NCI-H524 (cell line): ENCODE results near the gene PPT1.
A peak's percentile ranks its signal among the peaks of the same experiment; 100 is the strongest.
"Not testable (repeated sequence)": the region's sequence is repeated elsewhere in the genome, so short reads cannot be mapped to it uniquely, and the experiment has no call there.

Experiments used
- DNase-seq, 2 experiments: peaks; one replicate each; lab custom pipeline; 2025; lab: John Stamatoyannopoulos, UW

Gene PPT1

DNA sequence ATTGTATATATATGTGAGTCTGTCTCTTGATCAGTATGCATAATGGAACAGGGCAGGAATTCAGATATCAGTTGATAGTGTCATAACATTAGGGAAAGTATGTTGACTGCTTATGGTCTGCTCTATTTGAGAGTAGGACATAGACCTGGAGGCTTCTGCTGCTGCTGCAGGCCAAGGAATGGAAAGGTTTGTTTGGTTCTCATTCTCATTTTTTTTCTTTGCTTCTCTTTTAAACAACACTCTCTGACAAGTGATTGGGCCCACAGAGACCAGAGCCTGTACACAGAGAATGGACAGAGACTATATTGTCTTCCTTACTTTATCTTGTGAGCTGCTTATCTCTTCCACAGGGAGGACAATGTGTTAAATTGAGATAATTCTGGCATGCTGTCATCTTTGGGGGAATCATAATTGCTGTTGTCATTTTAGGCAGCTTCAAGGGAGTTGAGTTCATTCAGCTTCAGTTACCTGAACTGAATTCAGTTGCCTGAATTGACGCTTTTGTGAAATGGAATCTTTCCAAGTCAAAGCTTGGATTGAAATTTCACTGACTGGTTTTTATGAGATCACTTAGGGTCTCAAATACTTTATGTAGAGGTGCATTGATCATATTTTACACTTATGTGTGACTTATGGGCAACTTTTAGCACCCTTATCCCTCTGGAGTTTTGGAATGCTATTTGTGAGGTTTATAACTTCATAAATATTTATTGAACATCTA, 39.6 kb downstream of the PPT1 start:
- no peak for DNase-seq

DNA sequence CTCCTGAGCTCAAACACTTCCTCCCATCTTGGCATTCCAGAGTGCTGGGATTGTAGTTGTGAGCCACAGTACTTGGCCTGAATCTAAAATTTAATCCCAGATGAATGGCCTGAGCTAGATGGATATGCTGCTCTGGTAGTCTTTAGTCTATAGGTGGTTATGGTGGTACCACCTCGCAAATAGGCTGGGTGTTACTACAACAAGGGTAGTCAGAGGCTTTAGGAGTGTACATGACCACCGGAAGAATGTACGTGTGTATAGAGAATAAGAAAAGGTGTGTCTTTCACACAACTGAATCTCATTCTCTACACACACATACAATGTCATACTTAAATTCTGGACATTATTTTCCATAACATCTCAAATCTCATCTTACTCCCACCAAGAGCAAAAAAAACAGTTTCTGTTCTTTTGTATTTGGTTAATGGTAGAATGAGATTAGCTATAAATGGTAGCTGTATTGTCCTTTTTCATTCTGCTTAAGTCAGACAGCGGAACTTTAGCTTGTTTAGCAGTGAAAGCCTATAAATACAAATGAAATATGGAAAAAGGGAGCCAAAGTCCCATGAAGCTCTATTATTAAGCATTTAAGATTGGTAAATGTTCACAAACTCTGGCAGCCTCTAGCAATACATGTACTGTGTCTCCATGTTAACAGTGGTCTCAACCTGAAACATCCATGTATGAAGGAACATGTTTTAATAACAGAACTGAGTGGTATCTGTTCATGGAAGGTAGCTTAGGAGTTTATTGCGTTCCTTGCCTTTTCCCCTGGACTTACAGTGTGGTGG, 40.3 kb downstream of the PPT1 start:
- no peak for DNase-seq

DNA sequence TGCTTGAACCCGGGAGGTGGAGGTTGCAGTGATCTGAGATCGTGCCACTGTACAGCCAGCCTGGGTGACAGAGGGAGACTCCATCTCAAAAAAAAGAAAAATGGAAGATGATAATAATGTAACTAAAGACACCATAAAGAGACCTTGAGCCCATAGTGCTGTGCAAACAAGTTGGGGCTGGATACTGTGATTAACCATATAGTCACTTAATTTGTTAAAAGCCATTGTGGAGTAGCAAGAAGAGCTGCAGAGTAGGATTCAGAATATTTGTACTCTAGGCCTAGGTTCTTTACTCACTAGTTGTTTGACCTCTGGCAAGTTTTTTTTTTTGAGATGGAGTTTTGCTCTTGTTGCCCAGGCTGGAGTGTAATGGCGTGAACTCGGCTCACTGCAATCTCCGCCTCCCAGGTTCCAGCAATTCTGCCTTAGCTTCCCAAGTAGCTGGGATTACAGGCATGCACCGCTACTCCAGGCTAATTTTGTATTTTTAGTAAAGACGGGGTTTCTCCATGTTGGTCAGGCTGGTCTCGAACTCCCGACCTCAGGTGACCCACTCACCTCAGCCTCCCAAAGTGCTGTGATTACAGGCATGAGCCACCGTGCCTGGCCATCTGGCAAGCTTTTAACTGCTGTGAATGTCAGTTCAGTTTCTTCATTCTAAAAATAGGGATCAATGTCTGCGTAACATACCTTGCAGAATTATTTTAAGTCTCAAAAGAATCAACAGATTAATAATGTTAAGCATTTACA, 43.7 kb downstream of the PPT1 start:
- no peak for DNase-seq

DNA sequence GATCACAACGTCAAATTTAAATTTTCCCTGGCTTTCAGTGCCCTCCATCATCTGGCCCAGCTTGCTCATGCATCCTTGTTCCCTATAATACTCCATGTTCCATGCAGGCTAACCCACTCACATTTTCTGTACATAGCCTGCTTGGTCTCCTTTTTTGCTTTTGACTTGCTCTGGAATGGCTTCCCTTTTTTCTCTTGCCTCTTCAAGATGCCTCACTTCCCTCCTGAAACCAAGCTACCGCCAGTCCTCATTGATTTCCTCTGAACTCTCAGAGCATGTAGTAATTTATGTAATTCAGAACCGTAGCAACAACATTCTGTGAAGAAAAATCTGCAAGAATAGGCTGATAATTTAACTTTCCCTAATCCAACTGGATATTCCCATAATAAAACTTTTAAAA, 46.2 kb downstream of the PPT1 start:
- no peak for DNase-seq

DNA sequence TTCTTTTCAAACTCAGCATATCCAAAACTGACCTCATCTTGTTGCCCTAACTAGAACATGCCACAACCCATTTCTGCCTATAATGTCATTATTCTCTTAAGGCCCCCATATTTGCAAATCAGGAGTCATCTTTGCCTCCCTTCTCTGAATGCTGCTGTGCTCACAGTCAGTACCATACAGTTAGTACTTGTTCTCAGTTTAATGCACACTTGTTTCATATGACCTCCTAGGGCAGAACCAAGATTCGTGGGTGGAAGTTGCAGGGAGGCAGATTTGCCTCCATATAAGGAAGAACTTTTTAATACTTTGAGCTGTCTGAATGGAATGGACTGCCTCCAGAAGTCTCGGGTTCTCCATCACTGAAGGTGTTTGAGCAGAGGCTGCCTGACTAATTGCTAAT, 47.3 kb downstream of the PPT1 start:
- DNase-seq: no peak

DNA sequence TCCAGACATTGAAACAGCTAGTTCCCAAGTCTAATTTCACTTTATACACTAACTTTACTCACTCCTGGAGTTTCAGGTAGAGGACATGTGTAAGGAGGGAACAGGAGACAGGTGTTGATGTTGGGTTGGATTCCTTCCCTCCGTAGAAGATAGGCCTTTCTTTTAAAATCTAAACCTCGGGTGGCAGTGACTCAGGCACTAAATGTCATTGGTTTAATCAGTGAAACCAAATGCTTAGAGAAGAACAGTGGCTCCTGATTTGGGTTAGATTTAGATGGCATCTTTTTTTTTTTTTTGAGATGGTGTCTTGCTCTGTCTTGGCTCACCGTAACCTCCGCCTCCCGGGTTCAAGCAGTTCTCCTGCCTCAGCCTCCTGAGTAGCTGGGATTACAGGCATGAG, 49.3 kb downstream of the PPT1 start:
- DNase-seq: no peak

DNA sequence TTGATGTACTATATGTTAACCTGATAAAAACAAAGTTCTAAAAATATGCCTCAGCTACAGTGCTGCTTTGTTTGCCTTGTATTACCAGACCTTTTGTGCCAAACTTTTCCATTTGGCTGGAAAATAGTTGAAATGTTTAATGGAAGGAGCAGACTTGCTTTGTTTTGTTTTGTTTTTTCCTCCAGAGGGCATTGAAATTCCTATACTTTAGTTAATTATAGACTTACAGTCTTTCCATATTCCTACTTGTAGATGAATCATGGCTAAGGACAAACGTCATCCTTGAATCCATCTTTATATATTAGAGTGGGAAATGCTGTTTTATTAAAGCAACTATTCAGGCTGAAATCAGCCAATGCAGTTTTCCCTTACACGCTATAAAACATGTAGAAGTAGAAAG, 49.8 kb downstream of the PPT1 start:
- DNase-seq: no peak

DNA sequence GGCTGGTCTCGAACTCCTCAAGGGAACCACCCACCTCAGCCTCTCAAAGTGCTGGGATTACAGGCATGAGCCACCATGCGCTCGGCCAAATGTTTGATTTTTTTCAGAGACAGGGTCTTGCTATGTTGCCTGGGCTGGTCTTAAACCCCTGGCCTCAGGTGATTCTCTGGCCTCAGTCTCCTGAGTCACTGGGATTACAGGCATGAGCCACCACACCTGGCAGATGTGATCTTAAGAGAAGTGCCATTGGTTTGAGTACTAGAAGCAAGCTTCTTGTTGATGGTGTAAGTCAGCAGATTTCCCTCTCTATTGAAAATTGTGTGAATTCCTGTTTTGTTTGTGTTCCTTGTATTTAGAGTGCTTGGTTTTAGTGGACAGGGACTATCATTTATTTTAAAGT, 51.3 kb downstream of the PPT1 start:
- DNase-seq: no peak

DNA sequence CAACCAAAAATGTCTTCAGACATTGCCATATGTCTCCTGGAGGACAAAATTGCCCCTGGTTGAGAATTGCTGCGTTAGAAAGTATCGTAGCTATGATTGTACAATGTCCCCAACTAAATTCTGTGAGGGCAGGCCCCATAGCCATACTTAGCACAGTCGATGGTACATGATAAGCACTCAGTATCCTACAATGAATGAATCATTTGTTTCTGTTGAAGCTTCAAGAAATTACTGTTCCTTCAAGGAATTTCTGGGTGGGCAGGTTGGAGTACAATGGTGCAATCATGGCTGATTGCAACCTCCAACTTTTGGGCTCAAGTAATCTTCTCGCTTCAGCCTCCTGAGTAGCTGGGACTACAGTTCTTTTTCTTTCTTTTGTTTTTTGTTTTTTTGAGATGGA, 51.9 kb downstream of the PPT1 start:
- DNase-seq: no peak

DNA sequence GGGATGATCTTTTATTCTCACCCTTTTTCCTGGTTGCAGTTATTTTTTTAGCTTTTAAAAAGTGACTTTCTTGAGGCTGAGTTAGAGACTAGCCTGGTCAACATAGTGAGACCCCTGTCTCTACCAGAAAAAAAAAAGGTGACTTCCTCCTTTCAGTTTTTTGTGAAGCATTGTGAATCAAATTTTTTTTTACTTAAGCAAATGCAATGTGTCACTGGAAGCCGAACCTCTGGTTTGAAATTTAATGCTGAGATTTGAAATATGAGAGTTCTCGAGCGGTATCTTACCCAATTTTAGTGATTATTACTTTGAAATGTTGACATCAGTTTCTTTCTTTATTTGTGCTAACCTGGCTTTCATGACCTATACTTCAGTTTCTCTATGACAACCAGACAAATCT, 52.9 kb downstream of the PPT1 start:
- no peak for DNase-seq

DNA sequence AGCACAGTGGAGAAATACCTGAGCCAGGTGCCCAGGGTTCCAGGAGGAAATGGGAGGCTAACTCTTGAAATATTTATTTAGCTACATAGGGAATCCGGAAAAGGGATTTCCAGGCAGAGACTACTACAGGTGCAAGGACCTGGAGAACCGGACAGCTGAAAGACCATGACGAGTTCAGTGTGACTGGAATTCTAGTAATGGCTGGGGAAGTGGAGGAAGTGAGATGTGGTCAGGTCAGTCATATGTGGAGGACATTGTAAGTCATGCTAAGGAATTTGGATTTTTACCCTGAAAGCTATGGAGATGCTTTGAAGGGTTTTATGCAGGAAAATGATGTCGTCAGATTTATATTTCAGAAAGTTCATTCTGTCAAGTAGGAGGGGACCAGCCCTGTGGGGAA, 54.7 kb downstream of the PPT1 start:
- DNase-seq: no peak

DNA sequence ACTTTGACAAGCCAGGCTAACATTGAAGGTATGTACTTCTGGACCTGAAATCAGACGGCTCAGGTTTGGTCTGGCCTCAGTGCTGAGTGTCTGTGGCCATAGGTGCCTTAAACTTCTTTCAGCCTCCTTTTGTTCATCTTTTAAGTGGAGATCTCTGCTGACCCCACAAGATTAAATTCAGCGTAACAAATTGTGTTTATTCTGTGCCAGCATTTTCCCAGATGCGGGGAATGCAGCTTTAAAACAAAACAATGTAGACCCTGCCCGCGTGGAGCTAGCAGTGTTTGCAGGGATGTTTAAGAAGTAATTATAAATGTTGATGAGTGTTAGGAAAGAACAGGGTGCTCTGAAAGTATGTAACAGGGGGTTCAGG, 55.6 kb downstream of the PPT1 start:
- no peak for DNase-seq

DNA sequence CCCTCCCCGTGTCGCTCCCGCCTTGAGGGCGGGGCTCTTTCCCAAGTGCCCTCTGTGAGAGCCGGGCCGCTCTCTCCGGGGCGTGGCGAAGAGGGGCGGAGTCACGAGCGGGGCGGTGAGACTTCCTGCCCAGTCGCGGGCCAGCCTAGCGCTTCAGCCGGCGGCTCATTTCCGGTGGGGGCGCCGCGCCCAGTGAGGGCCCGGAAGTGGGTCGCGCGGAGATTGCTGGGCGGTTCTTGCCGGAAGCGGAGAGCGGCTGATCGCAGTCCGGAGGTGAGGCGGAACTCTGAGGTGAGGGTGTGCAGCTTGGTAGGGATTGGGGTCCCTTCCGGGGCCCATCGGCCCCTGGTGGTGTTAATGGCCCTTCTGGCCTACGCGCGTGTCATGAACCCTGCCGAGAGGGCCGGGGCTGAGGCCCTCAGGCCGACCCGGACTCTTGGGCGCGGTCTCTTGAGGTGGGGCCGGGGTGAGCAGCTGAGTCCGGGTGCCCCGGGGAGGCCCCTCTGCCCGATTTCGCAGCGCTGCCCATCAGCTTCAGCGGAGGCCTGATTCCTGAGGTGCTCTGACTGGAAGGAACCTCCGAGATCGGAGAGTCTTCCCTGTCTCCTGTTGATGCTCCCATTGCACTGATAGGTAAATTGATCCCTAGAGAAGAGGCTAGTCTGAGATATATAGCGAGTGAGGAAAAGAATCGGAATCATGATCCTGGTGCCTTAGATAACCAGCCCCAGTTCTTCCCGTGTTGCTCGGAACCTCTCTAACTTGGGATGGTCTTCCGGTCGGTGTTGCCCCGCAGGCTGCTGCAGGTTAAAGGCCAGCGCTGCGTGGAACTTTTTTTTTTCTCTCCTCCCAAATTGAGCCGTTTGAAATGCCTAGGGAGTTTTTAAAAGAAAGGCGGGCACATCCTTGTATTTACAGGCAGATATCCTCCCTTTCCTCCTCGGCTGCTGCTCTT, 56.3 kb downstream of the PPT1 start, which contains the start of gene CAP1:
Gene CAP1 (plus strand): TSS at position 219 of the 955 bp plus-strand sequence. CDS start 18,618 bp downstream, outside the sequence.
- DNase-seq: peak; percentile 96 to 97

DNA sequence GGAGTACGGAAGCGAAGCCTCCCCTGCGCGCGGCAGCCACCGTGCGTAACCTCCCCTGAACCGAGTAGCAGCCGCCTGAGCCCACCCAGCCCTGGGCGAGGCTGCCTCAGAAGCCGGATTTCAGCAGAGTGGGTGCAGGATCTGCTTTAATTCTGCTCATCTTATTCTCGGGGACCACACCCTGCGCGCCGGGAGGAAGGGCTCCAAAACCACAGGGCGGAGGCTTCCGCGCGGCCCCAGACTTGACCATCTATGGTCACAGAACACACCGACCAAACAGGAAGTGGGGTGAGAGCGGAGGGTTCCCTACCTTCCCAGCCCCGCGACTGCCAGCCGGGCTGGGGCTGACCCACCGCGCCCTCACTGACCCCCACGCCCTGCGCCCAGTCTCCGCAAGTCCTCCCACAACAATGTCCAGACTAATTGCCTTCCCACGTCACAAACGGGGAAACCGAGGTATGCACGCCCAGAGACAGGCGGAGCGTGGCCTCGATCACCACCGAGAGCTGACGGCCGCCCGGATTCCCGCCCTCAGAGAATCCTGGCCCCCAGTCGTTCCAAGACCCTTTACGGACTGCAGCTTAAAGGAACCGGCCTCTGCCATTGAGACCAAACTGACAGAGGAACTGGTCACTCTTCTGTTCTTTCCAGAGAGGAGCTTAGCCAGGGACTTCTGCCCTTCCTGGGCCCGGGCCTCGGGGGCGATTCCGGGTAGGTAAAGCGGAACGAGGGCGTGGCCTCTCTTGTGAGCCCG, 57.1 kb downstream of the PPT1 start:
- DNase-seq: peak; percentile 33 to 59

DNA sequence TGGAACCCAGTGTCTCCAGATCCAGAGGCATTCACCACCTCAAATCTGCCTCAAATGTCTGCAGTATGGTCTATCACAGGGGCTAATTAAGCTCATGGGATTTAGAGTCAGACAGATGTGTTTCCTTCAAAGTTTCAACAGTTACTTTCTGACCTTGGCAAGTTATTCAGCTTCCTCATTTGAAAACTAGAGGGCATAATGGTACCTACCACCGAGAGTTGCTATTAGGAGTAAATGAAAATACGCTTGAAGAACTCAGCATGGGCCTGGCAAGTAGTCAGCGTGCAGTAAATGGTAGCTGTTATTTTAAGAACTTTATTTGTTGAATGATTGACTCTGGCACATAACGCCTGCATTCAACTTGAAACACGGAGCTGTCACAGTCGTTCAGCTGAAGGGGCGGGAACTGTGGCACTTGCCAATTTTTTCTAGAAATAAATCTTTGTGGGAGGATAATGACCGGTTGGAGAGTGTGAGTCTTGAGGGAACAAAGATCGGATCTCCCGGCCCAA, 57.8 kb downstream of the PPT1 start:
- peak in 1 of 2 experiments; percentile 19 for DNase-seq

DNA sequence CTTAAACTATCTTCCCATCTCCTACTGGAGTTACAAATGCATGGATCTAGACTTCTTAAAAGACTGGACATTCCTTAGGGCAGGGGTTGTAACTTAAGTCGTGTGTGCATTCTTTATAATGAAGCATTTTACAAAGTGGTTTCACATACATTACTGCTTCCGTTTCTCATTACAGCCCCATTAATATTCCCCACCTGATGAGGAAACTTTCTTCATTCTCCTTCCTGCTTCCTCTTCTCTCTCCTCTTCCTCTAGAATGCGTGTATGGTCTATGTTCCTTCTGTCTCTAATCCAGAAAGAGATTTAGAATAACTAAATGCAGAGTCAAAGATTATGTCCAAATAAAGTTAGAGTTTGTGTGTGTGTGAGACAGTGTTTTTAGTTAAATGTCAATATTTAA, 58.4 kb downstream of the PPT1 start:
- DNase-seq: no peak

DNA sequence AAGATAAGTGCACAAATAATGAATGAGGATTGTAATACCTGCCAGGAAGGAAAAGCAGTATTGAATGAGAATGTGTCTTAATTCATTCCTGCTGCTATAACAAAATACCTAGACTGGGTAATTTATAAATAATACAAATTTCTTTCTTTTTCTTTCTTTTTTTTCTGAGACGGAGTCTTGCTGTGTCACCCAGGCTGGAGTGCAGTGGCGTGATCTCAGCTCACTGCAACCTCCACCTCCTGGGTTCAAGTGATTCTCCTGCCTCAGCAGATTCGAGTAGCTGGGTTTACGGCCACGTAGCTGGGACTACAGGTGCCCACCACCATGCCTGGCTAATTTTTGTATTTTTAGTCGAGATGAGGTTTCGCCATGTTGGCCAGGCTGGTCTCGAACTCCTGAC, 59.8 kb downstream of the PPT1 start:
- not testable (repeated sequence) for DNase-seq

DNA sequence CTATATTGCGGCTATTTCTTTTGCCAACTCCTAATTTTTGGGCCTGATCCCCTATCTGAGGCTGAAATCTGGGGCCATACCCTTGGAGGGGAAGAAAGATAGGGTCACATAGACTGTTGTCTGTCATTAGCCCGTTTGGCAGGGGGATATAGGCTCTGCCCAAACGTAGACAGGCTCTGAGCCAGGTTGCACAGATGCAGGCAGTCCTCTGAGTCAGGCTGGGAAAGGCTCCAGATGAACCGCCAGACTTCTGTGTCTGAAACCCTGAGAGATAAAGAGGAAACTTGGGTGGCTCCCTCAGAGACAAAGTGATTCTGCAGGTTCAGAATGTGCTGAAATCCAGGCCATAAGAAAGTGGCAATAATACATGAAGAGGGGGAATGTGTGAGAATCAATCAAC, 60.5 kb downstream of the PPT1 start:
- DNase-seq: no peak

DNA sequence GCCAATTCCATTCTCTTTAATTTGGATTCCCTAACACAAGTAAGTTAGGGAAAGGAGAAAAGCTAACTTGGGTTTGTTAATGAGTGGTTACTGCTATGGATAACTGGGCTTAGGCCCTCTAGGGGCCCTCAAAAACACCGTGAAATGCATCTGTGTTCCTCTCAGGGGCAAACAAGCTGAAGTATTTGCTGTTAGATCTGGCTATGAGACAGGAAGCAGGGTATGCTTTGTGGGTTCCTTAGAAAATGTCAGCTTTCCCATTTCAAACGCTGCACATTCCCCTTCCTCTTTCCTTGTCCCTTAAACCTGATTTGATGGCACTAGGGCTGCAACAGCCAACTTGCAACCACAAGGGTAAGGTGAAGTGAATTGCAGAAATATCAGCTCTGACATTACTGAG, 62.2 kb downstream of the PPT1 start:
- DNase-seq: no peak

DNA sequence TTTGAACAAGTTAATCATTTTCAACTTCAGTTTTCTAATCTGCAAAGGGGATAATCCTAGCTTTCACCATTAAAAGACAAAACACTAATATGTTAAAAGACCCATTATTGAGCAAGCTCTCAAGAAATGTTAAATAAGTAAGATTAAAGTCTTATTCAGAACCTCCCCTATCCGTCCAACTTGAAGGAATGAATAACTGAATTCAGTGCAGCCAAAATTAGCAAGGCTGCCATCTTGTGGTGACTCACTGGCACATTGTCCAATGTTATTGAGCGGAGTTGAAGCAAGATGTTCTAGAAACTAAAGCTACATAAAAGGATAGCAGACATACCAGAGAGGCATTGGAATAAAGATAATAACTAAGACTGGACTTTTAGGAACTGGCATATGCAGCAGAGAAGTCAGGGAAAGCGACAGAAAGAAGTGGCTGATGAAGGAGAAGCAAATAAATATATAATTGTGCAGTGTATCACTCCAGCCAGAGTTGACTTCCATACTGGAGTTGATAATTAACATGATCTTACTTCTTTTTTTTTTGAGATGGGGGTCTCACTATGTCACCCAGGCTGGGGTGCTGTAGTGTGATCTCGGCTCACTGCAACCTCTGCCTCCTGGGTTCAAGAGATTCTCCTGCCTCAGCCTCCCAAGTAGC, 64.7 kb downstream of the PPT1 start:
- DNase-seq: peak in 1 of 2 experiments; percentile 45
